HG03064 (cell line): Measurements from ENCODE around the gene CTTN.
"Not testable (repeated sequence)": the region's sequence is repeated elsewhere in the genome, so short reads cannot be mapped to it uniquely, and the experiment has no call there.

ENCODE experiments used
- ATAC-seq: cut with Tn5 transposase; IDR thresholded peaks from one replicate; pipeline ENCODE4 v1.9.1; 2021; ENCODE audit warnings: low read depth; ENCODE audit not compliant: unreplicated experiment

Gene CTTN

GRCh38 chr11:70407814-70408213, 9.5 kb downstream of the CTTN start:
- ATAC-seq, result no peak

GRCh38 chr11:70408326-70408725, 10.0 kb downstream of the CTTN start:
- ATAC-seq, result not testable (repeated sequence)

GRCh38 chr11:70409437-70409836, 11.1 kb downstream of the CTTN start:
- ATAC-seq, result no peak

- ATAC-seq, result no peak
Observed at GRCh38 chr11:70409871-70410270, 11.5 kb downstream of the CTTN start.

- no peak for ATAC-seq
Observed at GRCh38 chr11:70410276-70411205, 12.2 kb downstream of the CTTN start.

GRCh38 chr11:70411713-70412452, 13.6 kb downstream of the CTTN start:
- no peak for ATAC-seq

- no peak for ATAC-seq
Observed at GRCh38 chr11:70413151-70413550, 14.8 kb downstream of the CTTN start.

GRCh38 chr11:70414341-70415100, 16.2 kb downstream of the CTTN start:
- ATAC-seq, result no peak

- ATAC-seq, result no peak
Observed at GRCh38 chr11:70415191-70415590, 16.9 kb downstream of the CTTN start.

GRCh38 chr11:70415642-70416395, 17.5 kb downstream of the CTTN start:
- ATAC-seq, result no peak

- ATAC-seq, result no peak
Observed at GRCh38 chr11:70416881-70417280, 18.6 kb downstream of the CTTN start.

GRCh38 chr11:70418130-70418529, 19.8 kb downstream of the CTTN start:
- no peak for ATAC-seq

- ATAC-seq, result no peak
Observed at GRCh38 chr11:70419307-70420007, 21.1 kb downstream of the CTTN start.

- no peak for ATAC-seq
Observed at GRCh38 chr11:70420008-70420464, 21.7 kb downstream of the CTTN start.

- ATAC-seq, result no peak
Observed at GRCh38 chr11:70420496-70420895, 22.2 kb downstream of the CTTN start.

- no peak for ATAC-seq
Observed at GRCh38 chr11:70421123-70421522, 22.8 kb downstream of the CTTN start.

- no peak for ATAC-seq
Observed at GRCh38 chr11:70422692-70423522, 24.6 kb downstream of the CTTN start.
